ENCODE measurements around the gene KDM4C. TPM values are rescaled to one million over a fixed set of nuclear protein-coding genes. Genes with fewer than 3 reads are reported as not detected.

The KDM4C gene
- total RNA-seq, 1 donor from 2014 or later, result 76.8 TPM

DNA sequence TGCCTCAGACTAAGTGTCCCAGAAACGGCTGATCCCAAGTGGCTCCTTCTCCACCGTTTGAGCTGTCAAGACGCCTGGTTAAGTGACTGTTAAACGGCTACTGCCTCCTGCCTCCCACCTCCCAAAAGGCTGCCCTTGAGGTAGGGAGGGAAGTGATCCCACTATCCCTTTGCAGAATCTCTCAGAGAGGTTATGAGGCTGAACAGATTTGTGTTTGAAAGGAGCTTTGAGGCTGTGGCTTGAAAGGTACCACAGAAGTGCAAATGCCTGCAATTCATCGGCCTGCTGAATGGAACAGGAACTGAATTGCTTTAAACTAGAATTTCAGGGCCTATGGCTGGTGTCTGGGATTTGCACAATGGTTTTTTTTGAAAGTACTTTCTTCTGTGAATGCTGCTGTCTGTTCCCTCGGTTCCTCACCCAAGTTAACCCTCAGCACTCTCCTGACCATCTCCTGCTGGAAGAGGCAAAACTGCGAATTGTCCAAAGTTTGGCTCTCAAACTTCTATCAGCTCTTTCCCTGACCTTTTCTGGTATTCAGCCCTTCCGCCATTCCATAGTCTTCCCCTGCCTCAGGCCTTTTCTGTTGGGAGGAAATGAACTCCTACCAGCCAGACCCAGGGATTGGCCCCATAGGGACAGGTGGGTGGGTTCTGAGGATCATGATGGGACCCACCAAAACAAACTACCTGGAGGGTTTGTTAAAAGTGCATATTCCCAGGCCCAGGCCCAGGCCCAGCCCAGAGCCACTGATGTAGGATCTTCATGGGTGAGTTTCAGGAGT lies 453.3 kb downstream of the KDM4C start:
- no peak for DNase-seq (ENCODE audit: low spot score)

DNA sequence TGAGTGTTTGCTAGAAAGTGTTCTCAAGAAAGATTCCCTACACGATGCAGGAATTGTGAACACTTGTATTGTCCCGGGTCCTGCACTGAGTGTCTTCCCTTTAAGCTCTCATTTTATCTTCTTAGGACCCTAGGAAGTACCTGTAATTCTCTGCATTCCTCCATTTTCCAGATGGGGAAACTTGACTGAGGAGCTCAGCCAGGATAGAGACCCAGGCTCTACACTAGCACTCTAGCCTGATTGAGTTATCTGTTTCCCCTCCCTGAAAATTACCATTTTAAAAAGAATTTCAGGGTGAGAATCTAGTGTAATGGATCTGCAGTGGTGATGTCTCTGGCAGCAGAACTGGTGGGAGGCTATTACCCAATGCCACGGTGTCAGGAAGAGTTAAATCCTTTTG lies 453.9 kb downstream of the KDM4C start:
- no peak for DNase-seq (ENCODE audit: low spot score)

DNA sequence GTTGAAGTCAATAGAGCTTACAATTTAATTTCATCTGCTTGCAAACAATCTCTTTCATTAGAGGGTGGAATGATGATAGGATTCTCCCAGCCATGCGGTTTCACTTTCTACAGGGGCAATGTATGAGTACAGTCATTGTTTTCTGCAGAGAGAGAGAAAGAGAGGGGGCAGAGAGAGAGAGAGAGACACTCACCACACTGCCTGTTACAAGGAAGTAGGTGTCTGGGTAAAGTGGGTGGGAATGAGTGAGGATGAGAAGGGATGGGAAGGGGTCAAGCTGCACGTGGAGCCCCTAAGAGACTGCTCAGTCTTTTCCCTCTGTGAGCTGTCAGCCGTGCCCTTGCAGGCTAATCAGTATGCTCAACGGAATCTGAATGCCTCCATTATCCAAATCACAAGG lies 454.3 kb downstream of the KDM4C start:
- no peak for DNase-seq (ENCODE audit: low spot score)

DNA sequence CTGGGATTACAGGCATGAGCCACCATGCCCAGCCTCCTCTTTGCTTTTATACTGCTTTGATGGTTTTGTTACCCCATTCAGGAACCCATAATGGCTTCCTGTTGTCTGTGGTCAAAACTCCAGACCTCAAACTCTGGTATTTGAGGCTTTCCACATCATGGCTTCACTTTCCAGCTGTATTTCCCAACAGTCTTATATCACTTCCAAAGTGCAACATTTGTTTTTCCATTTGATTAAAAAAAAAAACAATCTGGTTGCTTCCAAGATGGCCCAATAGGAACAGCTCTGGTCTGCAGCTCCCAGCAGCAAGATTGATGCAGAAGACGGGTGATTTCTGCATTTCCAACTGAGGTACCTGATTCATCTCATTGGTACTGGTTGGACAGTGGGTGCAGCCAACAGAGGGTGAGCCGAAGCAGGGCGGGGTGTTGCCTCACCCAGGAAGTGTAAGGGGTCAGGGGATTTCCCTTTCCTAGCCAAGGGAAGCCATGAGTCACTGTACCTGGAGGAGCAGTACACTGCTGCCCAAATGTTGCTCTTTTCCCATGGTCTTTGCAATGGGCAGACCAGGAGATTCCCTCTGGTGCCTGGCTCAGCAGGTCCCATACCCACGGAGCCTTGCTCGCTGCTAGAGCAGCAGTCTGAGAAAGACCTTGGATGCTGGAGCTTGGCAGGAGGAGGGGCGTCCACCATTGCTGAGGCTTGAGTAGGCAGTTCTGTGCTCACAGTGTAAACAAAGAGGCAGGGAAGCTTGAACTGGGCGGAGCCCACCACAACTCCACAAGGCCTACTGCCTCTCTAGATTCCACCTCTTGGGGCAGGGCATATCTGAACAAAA lies 458.4 kb downstream of the KDM4C start:
- no peak for DNase-seq (ENCODE audit: low spot score)

DNA sequence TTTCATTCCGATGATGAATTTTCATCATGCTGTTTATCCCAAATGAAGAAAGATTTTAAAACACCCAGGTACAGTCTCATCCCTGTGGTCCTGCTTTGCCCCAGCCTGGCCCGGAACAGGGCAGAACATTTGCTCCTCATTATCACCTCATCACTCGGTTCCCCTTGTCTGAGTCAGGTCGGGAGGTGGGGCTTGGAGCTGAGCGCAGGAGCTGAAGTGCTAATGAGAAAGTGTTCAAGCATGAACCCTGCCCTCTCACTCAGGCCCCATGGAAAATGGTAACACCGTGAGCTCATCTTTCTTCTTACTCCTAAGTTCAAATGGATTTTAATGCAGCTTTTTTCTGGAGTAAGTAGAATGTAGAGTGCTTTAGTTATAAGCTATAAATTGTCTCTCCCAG lies 466.2 kb downstream of the KDM4C start:
- no peak for DNase-seq (ENCODE audit: low spot score)

Other genes with a start within 250 kb of the KDM4C start
- 117 TPM for gene GLDC, start 112.2 kb upstream of the KDM4C start, total RNA-seq

Measured in ureter (tissue), 1 donor.